Measurements from ENCODE around the gene VPS50.

- TF ChIP-seq CTCF (IDR thresholded peaks at IDR 0.05), result no peak
- no peak for TF ChIP-seq POLR2A (IDR thresholded peaks at IDR 0.05)
Observed at GRCh38 chr7:93307943-93308342, 75.8 kb downstream of the VPS50 start.

Measured in breast epithelium (tissue), 3 donors.